Bronchial epithelial cell (primary cell): ENCODE measurements around the gene STRA6. TPM values are rescaled to one million over a fixed set of nuclear protein-coding genes. Genes with fewer than 3 reads are reported as not detected.

Experiments used
- DNase-seq: peaks from one replicate; pipeline ENCODE4 v3.0.0-alpha.2; 2010; ENCODE audit warnings: low read depth
- FAIRE-seq: peaks from 2 replicates; lab custom pipeline; 2011; peaks lifted over from hg19 to GRCh38; lab: Jason Lieb, UNC
- H3K27me3 ChIP-seq: 2 replicates; pipeline ENCODE4 v1.5.1; 2011; ENCODE audit warnings: low read length; ENCODE audit not compliant: control insufficient read depth, insufficient read depth
- H3K36me3 ChIP-seq: 2 replicates; pipeline ENCODE4 v1.5.1; 2011; ENCODE audit warnings: low read length; ENCODE audit not compliant: control insufficient read depth, insufficient read depth
- H3K4me3 ChIP-seq: 2 replicates; pipeline ENCODE4 v1.5.1; 2011; ENCODE audit warnings: mild to moderate bottlenecking, low read depth, low read length, control low read depth
- total RNA-seq: library from RNA; depleted of rRNA; stranded (reverse); fragments of >200 nt; gene quantifications from 2 replicates; pipeline ENCODE4 v1.2.1, GENCODE V29; 2014
- TF ChIP-seq, protein P1 (sequence below): IDR thresholded peaks from 2 replicates; pipeline ENCODE4 v1.5.1; 2011; ENCODE audit warnings: mild to moderate bottlenecking, moderate library complexity, low read length, control low read depth, inconsistent platforms; ENCODE audit not compliant: insufficient read depth, severe bottlenecking

The STRA6 gene
- total RNA-seq, 1 donor from 2014 or later, result 0.26 TPM

- FAIRE-seq (peak; percentile 47), DNase-seq (no peak)
- Histone ChIP-seq H3K36me3 (no peaks in the 10 kb centered on the region), H3K4me3 (no peak overlapping the region), H3K27me3 (peaks cover 75% of the 10 kb centered on the region)
- TF ChIP-seq, protein P1, sequence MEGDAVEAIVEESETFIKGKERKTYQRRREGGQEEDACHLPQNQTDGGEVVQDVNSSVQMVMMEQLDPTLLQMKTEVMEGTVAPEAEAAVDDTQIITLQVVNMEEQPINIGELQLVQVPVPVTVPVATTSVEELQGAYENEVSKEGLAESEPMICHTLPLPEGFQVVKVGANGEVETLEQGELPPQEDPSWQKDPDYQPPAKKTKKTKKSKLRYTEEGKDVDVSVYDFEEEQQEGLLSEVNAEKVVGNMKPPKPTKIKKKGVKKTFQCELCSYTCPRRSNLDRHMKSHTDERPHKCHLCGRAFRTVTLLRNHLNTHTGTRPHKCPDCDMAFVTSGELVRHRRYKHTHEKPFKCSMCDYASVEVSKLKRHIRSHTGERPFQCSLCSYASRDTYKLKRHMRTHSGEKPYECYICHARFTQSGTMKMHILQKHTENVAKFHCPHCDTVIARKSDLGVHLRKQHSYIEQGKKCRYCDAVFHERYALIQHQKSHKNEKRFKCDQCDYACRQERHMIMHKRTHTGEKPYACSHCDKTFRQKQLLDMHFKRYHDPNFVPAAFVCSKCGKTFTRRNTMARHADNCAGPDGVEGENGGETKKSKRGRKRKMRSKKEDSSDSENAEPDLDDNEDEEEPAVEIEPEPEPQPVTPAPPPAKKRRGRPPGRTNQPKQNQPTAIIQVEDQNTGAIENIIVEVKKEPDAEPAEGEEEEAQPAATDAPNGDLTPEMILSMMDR, result no peak
These were observed 70.8 kb downstream of the STRA6 start for GRCh38 chr15:74131628-74132413.

DNA sequence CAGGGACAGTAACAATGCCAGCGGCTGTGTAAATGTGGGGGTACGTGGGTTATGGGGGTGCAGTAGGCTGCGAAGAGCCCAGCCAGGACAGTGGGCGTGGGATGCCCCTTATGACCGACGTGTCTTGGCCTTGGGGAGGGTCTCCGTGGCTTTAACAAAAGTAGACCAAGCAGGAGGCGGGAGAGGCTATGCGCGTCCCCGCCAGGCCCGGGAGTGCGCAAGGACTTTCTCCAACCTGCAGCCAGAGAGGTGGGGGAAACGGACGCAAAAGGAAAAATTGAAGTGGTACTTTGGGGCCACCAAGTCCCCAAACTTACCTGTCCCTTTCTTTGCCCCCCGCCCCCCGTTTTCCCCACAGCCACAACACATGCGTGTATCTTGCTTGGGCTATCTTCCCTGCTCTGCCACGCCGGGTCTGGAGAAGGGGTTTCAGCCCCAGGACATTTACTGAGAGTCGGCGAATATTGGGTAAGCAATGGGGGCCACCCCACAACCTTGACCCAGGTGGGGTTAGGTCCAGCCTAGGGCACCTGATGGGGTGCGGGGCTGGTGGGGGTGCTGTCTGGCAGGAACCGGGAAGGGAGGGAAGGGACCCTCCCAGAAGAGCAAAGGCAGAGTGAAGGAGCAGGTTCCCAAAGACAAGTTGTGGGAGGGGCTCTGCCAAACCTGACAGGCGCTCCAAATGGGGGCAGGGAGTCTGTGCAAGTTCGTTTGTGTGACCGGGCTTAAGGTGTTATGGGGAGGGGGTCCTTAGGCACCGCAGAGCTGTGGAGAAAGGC is 71.5 kb downstream of the STRA6 start:
- FAIRE-seq, result no peak

GRCh38 chr15:74130155-74130848 is 72.3 kb downstream of the STRA6 start, which contains the start of gene ISLR2:
TSS of gene ISLR2 (plus strand) at chr15:74130586. CDS start at chr15:74132755, 2,169 bp downstream.
- Histone ChIP-seq H3K4me3 (no peak within 1 kb of the TSS), H3K36me3 (no peaks in the 10 kb centered on the region), H3K27me3 (peaks cover 68% of the 10 kb centered on the region)
- TF ChIP-seq, protein P1, result no peak
- DNase-seq (no peak), FAIRE-seq (no peak)

More for the DNA sequence above, 71.5 kb downstream of the STRA6 start:
- TF ChIP-seq, protein P1, result no peak
- H3K36me3 ChIP-seq, result no peaks in the 10 kb centered on the region
- DNase-seq, result no peak
- H3K4me3 ChIP-seq, result no peak overlapping the region
- H3K27me3 ChIP-seq, result peaks cover 72% of the 10 kb centered on the region

GRCh38 chr15:74129586-74130154 is 72.9 kb downstream of the STRA6 start:
- Histone ChIP-seq H3K27me3 (peaks cover 66% of the 10 kb centered on the region), H3K36me3 (no peaks in the 10 kb centered on the region), H3K4me3 (no peak overlapping the region)
- TF ChIP-seq, protein P1, result no peak
- FAIRE-seq (no peak), DNase-seq (no peak)

Other genes with a start within 250 kb of the STRA6 start
- gene STOML1, start 210.5 kb downstream of the STRA6 start, total RNA-seq, result 8.6 and 9.5 TPM in 2 replicates
- gene PML, start 208.1 kb downstream of the STRA6 start, total RNA-seq, result 7.6 and 8.3 TPM in 2 replicates
- 0.13 TPM in 1 of 2 replicates, not detected in the other for gene GOLGA6A, start 120.2 kb downstream of the STRA6 start, total RNA-seq
- gene ISLR2, start 72.2 kb downstream of the STRA6 start, total RNA-seq, result not detected in 2 replicates
- 0.26 and 0.53 TPM in 2 replicates for gene ISLR, start 29.1 kb downstream of the STRA6 start, total RNA-seq
- gene CCDC33, start 33.5 kb upstream of the STRA6 start, total RNA-seq, result not detected in 2 replicates
- not detected in 2 replicates for gene CYP11A1, start 164.9 kb upstream of the STRA6 start, total RNA-seq
- 4.0 and 5.3 TPM in 2 replicates for gene SEMA7A, start 231.2 kb upstream of the STRA6 start, total RNA-seq